Neural progenitor cell (in vitro differentiated cells): Measurements from ENCODE around the gene EMC6.

Experiments used
- CTCF ChIP-seq: fragments of 200-600 bp; sonication (generic); IDR thresholded peaks from 2 replicates; pipeline ENCODE4 v1.5.1; 2017; ENCODE audit warnings: antibody characterized with exemption, mild to moderate bottlenecking
- EZH2phosphoT487 ChIP-seq: fragments of 200-600 bp; sonication (generic); IDR thresholded peaks from 2 replicates; pipeline ENCODE4 v1.6.1; 2017; ENCODE audit warnings: antibody characterized with exemption

- TF ChIP-seq CTCF (no peak), EZH2phosphoT487 (no peak)
These were observed 27.6 kb upstream of the EMC6 start for GRCh38 chr17:3641014-3641413.
